Mesenchymal stem cell (in vitro differentiated cells and primary cell): ENCODE measurements around the gene CSRNP2.

Source experiments
- DNase-seq: peaks from one replicate; pipeline ENCODE4 v3.0.0-alpha.2; 2013
- H2AFZ ChIP-seq: one replicate; pipeline ENCODE4 v1.6.1; 2013; ENCODE audit warnings: low read depth, mild to moderate bottlenecking, control low read depth, inconsistent platforms, low read length, moderate library complexity
- H2AK5ac ChIP-seq: 2 replicates; pipeline ENCODE4 v1.6.1; 2013; ENCODE audit warnings: low read length, moderate library complexity, mild to moderate bottlenecking, inconsistent platforms; ENCODE audit not compliant: severe bottlenecking
- H2BK120ac ChIP-seq: one replicate; pipeline ENCODE4 v1.6.1; 2013; ENCODE audit warnings: low read depth, mild to moderate bottlenecking, inconsistent platforms, low read length, moderate library complexity
- H2BK12ac ChIP-seq, 2 experiments: one replicate each; pipeline ENCODE4 v1.6.1; 2013; ENCODE audit warnings: inconsistent platforms in 2 of 2, low read length in 2 of 2, mild to moderate bottlenecking in 2 of 2, moderate library complexity in 2 of 2, control low read depth in 1 of 2
- H2BK15ac ChIP-seq: one replicate; pipeline ENCODE4 v1.6.1; 2013; ENCODE audit warnings: mild to moderate bottlenecking, low read depth, inconsistent platforms; ENCODE audit not compliant: poor library complexity, severe bottlenecking
- H2BK5ac ChIP-seq: 2 replicates; pipeline ENCODE4 v1.6.1; 2013; ENCODE audit warnings: low read depth, mild to moderate bottlenecking, low read length, control low read depth, inconsistent platforms; ENCODE audit not compliant: poor library complexity, severe bottlenecking
- H3K14ac ChIP-seq, 2 experiments: one replicate each; pipeline ENCODE4 v1.6.1; 2013; ENCODE audit warnings: inconsistent platforms in 2 of 2, low read length in 2 of 2, control low read depth in 1 of 2, mild to moderate bottlenecking in 1 of 2, moderate library complexity in 1 of 2
- H3K18ac ChIP-seq, 2 experiments: one replicate each; pipeline ENCODE4 v1.6.1; 2013; ENCODE audit warnings: inconsistent platforms in 2 of 2, low read length in 2 of 2, control low read depth in 1 of 2, low read depth in 1 of 2, mild to moderate bottlenecking in 1 of 2
- H3K23ac ChIP-seq, 2 experiments: one replicate each; pipeline ENCODE4 v1.6.1; 2013; ENCODE audit warnings: inconsistent platforms in 2 of 2, low read length in 2 of 2, mild to moderate bottlenecking in 2 of 2, moderate library complexity in 2 of 2, control low read depth in 1 of 2
- H3K27ac ChIP-seq: 2 replicates; pipeline ENCODE4 v1.5.1; 2013; ENCODE audit warnings: mild to moderate bottlenecking, moderate library complexity, low read length, control low read depth, inconsistent platforms; ENCODE audit not compliant: poor library complexity, severe bottlenecking
- H3K27me3 ChIP-seq, 2 experiments: 2 replicates each; pipeline versions ENCODE4 v1.6.1 to v1.7.0; 2013; ENCODE audit warnings: low read length in 2 of 2, mild to moderate bottlenecking in 2 of 2, moderate library complexity in 2 of 2, control low read depth in 1 of 2, inconsistent platforms in 1 of 2; ENCODE audit not compliant: control insufficient read depth in 1 of 2, insufficient read depth in 1 of 2
- H3K36me3 ChIP-seq, 2 experiments: 2 replicates each; pipeline versions ENCODE4 v1.6.1 to v1.7.0; 2013; ENCODE audit warnings: low read length in 2 of 2, control low read depth in 1 of 2, inconsistent platforms in 1 of 2, low read depth in 1 of 2, mild to moderate bottlenecking in 1 of 2; ENCODE audit not compliant: insufficient read depth in 2 of 2, control insufficient read depth in 1 of 2
- H3K4ac ChIP-seq, 2 experiments: one replicate each; pipeline ENCODE4 v1.6.1; 2013; ENCODE audit warnings: inconsistent platforms in 2 of 2, low read length in 2 of 2, mild to moderate bottlenecking in 2 of 2, moderate library complexity in 2 of 2, control low read depth in 1 of 2, low read depth in 1 of 2
- H3K4me1 ChIP-seq: 2 replicates; pipeline ENCODE4 v1.6.1; 2013; ENCODE audit warnings: low read depth, low read length, control low read depth; ENCODE audit not compliant: control insufficient read depth, insufficient read depth
- H3K4me2 ChIP-seq: 2 replicates; pipeline ENCODE4 v1.6.1; 2013; ENCODE audit warnings: low read length, mild to moderate bottlenecking, inconsistent platforms; ENCODE audit not compliant: poor library complexity, severe bottlenecking
- H3K4me3 ChIP-seq, 2 experiments: 2 replicates each; pipeline versions ENCODE4 v1.5.1 to v1.7.0; 2013; ENCODE audit warnings: low read length in 2 of 2, mild to moderate bottlenecking in 2 of 2, control low read depth in 1 of 2, low read depth in 1 of 2; ENCODE audit not compliant: insufficient read depth in 1 of 2
- H3K79me1 ChIP-seq: replicated peaks from 2 replicates; pipeline ENCODE4 v1.6.1; 2013; ENCODE audit warnings: mild to moderate bottlenecking, control low read depth, low read length, inconsistent platforms; ENCODE audit not compliant: poor library complexity, severe bottlenecking
- H3K9ac ChIP-seq: 2 replicates; pipeline ENCODE4 v1.7.0; 2013; ENCODE audit warnings: mild to moderate bottlenecking, low read length, moderate library complexity
- H3K9me3 ChIP-seq: 2 replicates; pipeline ENCODE4 v1.7.0; 2013; ENCODE audit warnings: mild to moderate bottlenecking, low read length; ENCODE audit not compliant: control insufficient read depth
- H4K8ac ChIP-seq: one replicate; pipeline ENCODE4 v1.6.1; 2013; ENCODE audit warnings: inconsistent platforms, mild to moderate bottlenecking, low read length, moderate library complexity
- H4K91ac ChIP-seq: one replicate; pipeline ENCODE4 v1.6.1; 2013; ENCODE audit warnings: mild to moderate bottlenecking, low read length, inconsistent platforms
- WGBS: methylation state at CpG from one replicate; pipeline ENCODE4 v1.1.7; 2013; ENCODE audit warnings: mixed read lengths; 5-methylcytosine and 5-hydroxymethylcytosine counted together

The CSRNP2 gene

DNA sequence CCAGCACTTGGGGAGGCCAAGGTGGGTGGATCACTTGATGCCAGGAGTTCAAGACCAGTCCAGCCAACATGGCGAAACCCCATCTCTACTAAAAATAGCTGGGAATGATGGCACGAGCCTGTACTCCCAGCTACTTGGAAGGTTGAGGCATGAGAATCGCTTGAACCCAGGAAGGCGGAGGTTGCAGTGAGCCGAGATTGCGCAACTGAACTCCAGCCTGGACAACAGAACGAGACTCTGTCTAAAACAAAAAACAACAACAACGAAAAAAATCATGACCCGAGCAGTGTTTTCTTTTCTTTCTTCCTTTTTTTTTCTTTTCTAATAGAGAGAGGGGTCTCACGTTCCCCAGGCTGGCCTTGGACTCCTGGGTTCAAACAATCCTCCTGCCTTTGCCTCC lies 3.5 kb upstream of the CSRNP2 start:
- WGBS: 99% methylated on average over 8 of the region's 10 CpGs
- no peaks in the 10 kb centered on the region for H3K27me3 ChIP-seq
- H2BK15ac ChIP-seq: no peak overlapping the region
- no peaks in the 10 kb centered on the region for H3K79me1 ChIP-seq
- no peak overlapping the region for H3K18ac ChIP-seq
- H3K23ac ChIP-seq: no peak overlapping the region
- no peak overlapping the region for H3K27ac ChIP-seq
- H3K4ac ChIP-seq: no peak overlapping the region
- H2AK5ac ChIP-seq: no peak overlapping the region
- H3K36me3 ChIP-seq: peaks cover 0 to 17% of the 10 kb centered on the region in 2 experiments
- no peak overlapping the region for H4K91ac ChIP-seq
- no peak overlapping the region for H2BK120ac ChIP-seq
- DNase-seq: no peak
- peaks cover 1% of the 10 kb centered on the region for H3K4me1 ChIP-seq
- H3K4me2 ChIP-seq: no peak overlapping the region
- no peak overlapping the region for H2AFZ ChIP-seq
- no peak overlapping the region for H3K9ac ChIP-seq
- H3K9me3 ChIP-seq: no peaks in the 10 kb centered on the region
- no peak overlapping the region for H3K4me3 ChIP-seq
- H3K14ac ChIP-seq: no peak overlapping the region
- no peak overlapping the region for H2BK12ac ChIP-seq
- no peak overlapping the region for H2BK5ac ChIP-seq
- H4K8ac ChIP-seq: no peak overlapping the region

DNA sequence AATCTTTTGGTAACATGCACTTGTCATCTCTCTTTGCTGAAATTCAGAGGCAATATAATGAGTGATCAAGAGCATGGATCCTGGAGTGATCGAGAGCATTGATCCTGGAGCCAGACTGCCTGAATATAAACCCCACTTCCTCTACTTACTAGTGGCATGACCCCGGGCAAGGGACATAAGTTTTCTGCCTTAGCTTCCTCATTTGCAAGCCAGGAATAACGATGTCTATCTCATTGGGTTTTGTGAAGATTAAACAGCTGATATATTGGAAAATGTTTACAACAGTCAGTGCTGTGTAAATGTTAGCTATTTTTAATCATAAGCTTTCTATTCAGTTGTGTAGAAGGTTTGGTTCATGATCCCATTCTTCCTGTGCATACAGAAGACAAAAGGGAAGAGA lies 2.4 kb upstream of the CSRNP2 start:
- WGBS: 93% methylated on average over 3 of the region's 3 CpGs

DNA sequence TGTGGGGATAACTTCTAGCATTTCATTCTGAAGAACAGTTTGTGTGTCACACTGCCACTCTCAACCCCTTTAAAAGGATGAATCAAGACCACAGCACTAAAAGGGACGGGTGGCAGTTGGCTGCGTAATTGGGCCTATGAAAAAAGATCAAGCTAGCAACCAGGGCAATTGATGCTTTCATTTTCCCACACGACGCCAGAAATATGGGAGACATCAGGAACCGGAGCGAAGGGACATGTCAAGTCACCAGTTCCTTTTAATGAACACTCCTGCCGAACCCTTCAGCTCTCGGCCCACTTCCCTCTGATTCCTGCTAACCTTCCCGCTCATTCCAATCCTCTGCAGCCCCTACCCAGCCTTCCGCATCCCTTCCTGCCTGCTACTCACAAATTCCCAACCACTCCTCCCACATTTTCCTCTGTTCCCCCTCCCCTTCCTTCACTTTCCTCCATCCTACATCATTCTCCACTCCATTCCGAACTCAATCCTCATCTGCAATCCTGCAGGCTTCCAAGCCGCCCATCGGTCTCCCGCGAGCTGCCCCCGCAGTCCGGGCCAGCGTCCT lies 753 bp downstream of the CSRNP2 start:
- H3K27me3 ChIP-seq: no peaks in the 10 kb centered on the region
- H2BK12ac ChIP-seq: no peak overlapping the region
- peak overlapping the region; percentile 31 for H3K27ac ChIP-seq
- peak overlapping the region; percentile 78 for H2BK5ac ChIP-seq
- peak overlapping the region; percentile 94 for H3K9ac ChIP-seq
- peak overlapping the region; percentile 54 for H2BK120ac ChIP-seq
- peak overlapping the region; percentile 93 for H4K91ac ChIP-seq
- H3K4me2 ChIP-seq: peak overlapping the region; percentile 42
- peaks cover 7% of the 10 kb centered on the region for H3K4me1 ChIP-seq
- no peak overlapping the region for H2AK5ac ChIP-seq
- H2BK15ac ChIP-seq: peak overlapping the region; percentile 12
- peaks cover 2% of the 10 kb centered on the region for H3K79me1 ChIP-seq
- peak overlapping the region; percentile 95 to 98 for H3K4me3 ChIP-seq
- under 1% methylated on average over 18 of the region's 18 CpGs for WGBS
- peak overlapping the region; percentile 84 for H2AFZ ChIP-seq
- peak overlapping the region; percentile 97 for H3K18ac ChIP-seq
- peak overlapping the region; percentile 45 for H4K8ac ChIP-seq
- peak; percentile 79 for DNase-seq
- peak overlapping the region; percentile 75 to 96 for H3K4ac ChIP-seq
- H3K23ac ChIP-seq: peak overlapping the region in 1 of 2 experiments; percentile 100
- H3K14ac ChIP-seq: peak overlapping the region in 1 of 2 experiments; percentile 99
- H3K36me3 ChIP-seq: no peaks in the 10 kb centered on the region
- no peaks in the 10 kb centered on the region for H3K9me3 ChIP-seq

More for the DNA sequence above, 2.4 kb upstream of the CSRNP2 start:
- Histone ChIP-seq H3K23ac (no peak overlapping the region), H3K9ac (no peak overlapping the region), H3K4ac (no peak overlapping the region), H3K36me3 (peaks cover 0 to 10% of the 10 kb centered on the region in 2 experiments), H3K79me1 (no peaks in the 10 kb centered on the region), H3K4me3 (no peak overlapping the region), H2BK12ac (no peak overlapping the region), H2BK120ac (no peak overlapping the region), H3K18ac (no peak overlapping the region), H3K27me3 (no peaks in the 10 kb centered on the region), H2BK15ac (no peak overlapping the region), H3K9me3 (no peaks in the 10 kb centered on the region), H4K91ac (no peak overlapping the region), H3K14ac (no peak overlapping the region), H3K4me1 (peaks cover 4% of the 10 kb centered on the region), H2BK5ac (no peak overlapping the region), H4K8ac (no peak overlapping the region), H2AK5ac (no peak overlapping the region), H3K4me2 (no peak overlapping the region), H3K27ac (no peak overlapping the region), H2AFZ (no peak overlapping the region)
- no peak for DNase-seq

DNA sequence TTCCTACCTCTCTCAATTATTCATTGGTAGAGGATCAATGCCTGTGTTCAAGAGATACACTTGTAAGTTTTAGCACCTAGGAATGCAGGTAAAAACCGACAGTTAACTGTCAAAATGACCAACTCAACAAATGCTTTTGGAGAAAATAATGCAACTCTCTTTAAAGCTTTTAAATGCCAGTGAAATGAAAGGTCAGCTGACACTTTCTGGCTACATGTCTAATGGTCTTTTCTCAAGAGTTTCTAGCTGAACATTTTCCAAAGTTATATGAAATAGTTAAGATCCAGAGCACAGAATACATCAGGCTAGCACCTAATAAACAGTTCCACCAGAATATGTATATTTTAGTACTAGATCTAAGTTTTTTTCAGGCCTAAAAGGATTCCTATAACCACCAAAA lies 2.0 kb downstream of the CSRNP2 start:
- H2BK12ac ChIP-seq: no peak overlapping the region
- no peak overlapping the region for H4K8ac ChIP-seq
- H3K27ac ChIP-seq: no peak overlapping the region
- peaks cover 4% of the 10 kb centered on the region for H3K79me1 ChIP-seq
- peaks cover 7% of the 10 kb centered on the region for H3K4me1 ChIP-seq
- no peak overlapping the region for H4K91ac ChIP-seq
- no peak overlapping the region for H3K23ac ChIP-seq
- no peak overlapping the region for H2BK120ac ChIP-seq
- peak overlapping the region in 1 of 2 experiments; percentile 98 for H3K4me3 ChIP-seq
- WGBS: 88% methylated on average over 1 of the region's 1 CpG
- no peaks in the 10 kb centered on the region for H3K27me3 ChIP-seq
- H3K4ac ChIP-seq: no peak overlapping the region
- no peak overlapping the region for H3K18ac ChIP-seq
- peaks cover 0 to under 1% of the 10 kb centered on the region in 2 experiments for H3K36me3 ChIP-seq
- H3K9ac ChIP-seq: peak overlapping the region; percentile 94
- no peak overlapping the region for H2AFZ ChIP-seq
- H3K14ac ChIP-seq: no peak overlapping the region
- H2BK15ac ChIP-seq: no peak overlapping the region
- H2AK5ac ChIP-seq: no peak overlapping the region
- peak overlapping the region; percentile 38 for H3K4me2 ChIP-seq
- no peak for DNase-seq
- H3K9me3 ChIP-seq: no peaks in the 10 kb centered on the region
- no peak overlapping the region for H2BK5ac ChIP-seq
